SK-N-MC (cell line): ENCODE data around the gene FAM81A.

Experiments
- DNase-seq: peaks from one replicate; pipeline ENCODE4 v3.0.0-alpha.2; 2011; ENCODE audit warnings: low read depth, low spot score
- H3K27ac ChIP-seq: fragments of 200-600 bp; sonication (generic); 2 replicates; pipeline ENCODE4 v1.5.1; 2016; ENCODE audit warnings: mixed run types
- H3K36me3 ChIP-seq: fragments of 200-600 bp; sonication (generic); 2 replicates; pipeline ENCODE4 v1.6.1; 2017; ENCODE audit warnings: antibody characterized with exemption, low read length, mixed read lengths; ENCODE audit not compliant: insufficient read depth
- H3K4me3 ChIP-seq: fragments of 200-600 bp; sonication (generic); 2 replicates; pipeline ENCODE4 v1.5.1; 2016
- H3K9ac ChIP-seq: fragments of 200-600 bp; sonication (generic); 2 replicates; pipeline ENCODE4 v1.8.0; 2017; ENCODE audit warnings: mixed run types, mixed read lengths; ENCODE audit not compliant: insufficient read length
- H3K9me3 ChIP-seq: fragments of 200-600 bp; sonication (generic); 2 replicates; pipeline ENCODE4 v1.6.1; 2017; ENCODE audit warnings: low read depth, mild to moderate bottlenecking, antibody characterized with exemption, low read length, moderate library complexity, mixed read lengths
- EZH2 ChIP-seq: fragments of 200-600 bp; sonication (generic); IDR thresholded peaks from one replicate; pipeline ENCODE4 v1.6.1; 2017; ENCODE audit warnings: antibody characterized with exemption
- FOXP2 ChIP-seq: optimal IDR thresholded peaks from 2 replicates; pipeline ENCODE3; 2011; ENCODE audit warnings: mild to moderate bottlenecking, moderate library complexity; ENCODE audit not compliant: insufficient read depth; ENCODE audit errors: extremely low read length, control extremely low read depth
- POLR2AphosphoS5 ChIP-seq: IDR thresholded peaks from 2 replicates; pipeline ENCODE4 v1.6.1; 2012; ENCODE audit warnings: mild to moderate bottlenecking, low read depth, low read length, borderline replicate concordance

Gene FAM81A

GRCh38 chr15:59569477-59569876, 131.5 kb downstream of the FAM81A start:
- no peak overlapping the region for H3K9ac ChIP-seq
- TF ChIP-seq FOXP2, result no peak
- no peak for TF ChIP-seq POLR2AphosphoS5
- TF ChIP-seq EZH2, result no peak
- no peak for DNase-seq
- 0 out of 2 replicates have a peak, but pooled peaks cover 2% of the 10 kb centered on the region for H3K9me3 ChIP-seq
- no peaks in the 10 kb centered on the region for H3K36me3 ChIP-seq
- H3K4me3 ChIP-seq, result no peak overlapping the region
- no peak overlapping the region for H3K27ac ChIP-seq

GRCh38 chr15:59570315-59570714, 132.3 kb downstream of the FAM81A start:
- H3K27ac ChIP-seq, result no peak overlapping the region
- no peak for DNase-seq
- H3K4me3 ChIP-seq, result no peak overlapping the region
- no peak overlapping the region for H3K9ac ChIP-seq
- 0 out of 2 replicates have a peak, but pooled peaks cover under 1% of the 10 kb centered on the region for H3K9me3 ChIP-seq
- TF ChIP-seq FOXP2 (no peak), EZH2 (no peak), POLR2AphosphoS5 (no peak)
- H3K36me3 ChIP-seq, result no peaks in the 10 kb centered on the region

- TF ChIP-seq FOXP2 (no peak), POLR2AphosphoS5 (no peak), EZH2 (no peak)
- H3K27ac ChIP-seq, result no peak overlapping the region
- DNase-seq, result no peak
- no peaks in the 10 kb centered on the region for H3K36me3 ChIP-seq
- H3K9ac ChIP-seq, result no peak overlapping the region
- H3K4me3 ChIP-seq, result no peak overlapping the region
- H3K9me3 ChIP-seq, result no peaks in the 10 kb centered on the region
Observed at GRCh38 chr15:59571606-59572005, 133.6 kb downstream of the FAM81A start.
